Neural cell (in vitro differentiated cells): Measurements from ENCODE around the gene P2RX2.

ENCODE experiments used
- CTCF ChIP-seq: fragments of 450-650 bp; IDR thresholded peaks from 2 replicates; pipeline ENCODE4 v1.5.1; 2014; ENCODE audit warnings: antibody characterized with exemption, mild to moderate bottlenecking, moderate library complexity; ENCODE audit not compliant: poor library complexity, severe bottlenecking
- EP300 ChIP-seq: fragments of 450-650 bp; conservative IDR thresholded peaks from 2 replicates; pipeline ENCODE4 v1.6.1; 2014; ENCODE audit warnings: antibody characterized with exemption, mild to moderate bottlenecking, moderate library complexity; ENCODE audit not compliant: poor library complexity, severe bottlenecking
- MXI1 ChIP-seq: fragments of 450-650 bp; conservative IDR thresholded peaks from 2 replicates; pipeline ENCODE4 v1.6.1; 2014; ENCODE audit warnings: antibody characterized with exemption, mild to moderate bottlenecking; ENCODE audit not compliant: poor library complexity, severe bottlenecking
- POLR2AphosphoS5 ChIP-seq: IDR thresholded peaks from 2 replicates; pipeline ENCODE4 v1.6.1; 2012
- REST ChIP-seq: IDR thresholded peaks from 2 replicates; pipeline ENCODE4 v1.6.1; 2012; ENCODE audit warnings: borderline replicate concordance

GRCh38 chr12:132576701-132577100, 41.9 kb upstream of the P2RX2 start:
- TF ChIP-seq CTCF (no peak), POLR2AphosphoS5 (no peak), REST (no peak), EP300 (no peak), MXI1 (no peak)
